Kidney (tissue), 14 donors: ENCODE measurements around the gene HLA-A. TPM values are rescaled to one million over a fixed set of nuclear protein-coding genes. Genes with fewer than 3 reads are reported as not detected.

Experiments
- DNase-seq, 5 donors: peaks; one replicate each; pipeline ENCODE4 v3.0.0-alpha.2; 2013 to 2020
- FAIRE-seq: peaks from 2 replicates; lab custom pipeline; 2012; peaks lifted over from hg19 to GRCh38; lab: Jason Lieb, UNC
- H3K27ac ChIP-seq, 2 donors: one replicate each; pipeline ENCODE4 v1.7.0; 2013; ENCODE audit warnings: low read depth in 2 of 2, low read length in 2 of 2, inconsistent platforms in 1 of 2
- H3K27me3 ChIP-seq: one replicate; pipeline ENCODE4 v1.7.1; 2013; ENCODE audit warnings: low read length, inconsistent platforms; ENCODE audit not compliant: control insufficient read depth, insufficient read depth
- H3K36me3 ChIP-seq, 3 donors: one replicate each; pipeline versions ENCODE4 v1.7.0 to v1.7.1; 2013; ENCODE audit warnings: low read length in 3 of 3, control low read depth in 1 of 3, inconsistent platforms in 1 of 3; ENCODE audit not compliant: insufficient read depth in 3 of 3, control insufficient read depth in 2 of 3
- H3K4me1 ChIP-seq, 3 donors: one replicate each; pipeline versions ENCODE4 v1.7.0 to v1.7.1; 2013; ENCODE audit warnings: low read length in 3 of 3, inconsistent platforms in 1 of 3, low read depth in 1 of 3; ENCODE audit not compliant: control insufficient read depth in 2 of 3, insufficient read depth in 2 of 3
- H3K4me3 ChIP-seq, 3 donors: one replicate each; pipeline versions ENCODE4 v1.7.0 to v1.8.1; 2013; ENCODE audit warnings: low read length in 3 of 3, control low read depth in 1 of 3, inconsistent platforms in 1 of 3
- H3K9ac ChIP-seq, 3 donors: one replicate each; pipeline versions ENCODE4 v1.7.0 to v1.7.1; 2013; ENCODE audit warnings: low read length in 3 of 3, control low read depth in 1 of 3, inconsistent platforms in 1 of 3
- H3K9me3 ChIP-seq, 3 donors: one replicate each; pipeline versions ENCODE4 v1.7.0 to v1.7.1; 2013; ENCODE audit warnings: low read length in 3 of 3, control low read depth in 1 of 3, inconsistent platforms in 1 of 3; ENCODE audit not compliant: control insufficient read depth in 2 of 3, insufficient read depth in 1 of 3
- CTCF ChIP-seq: IDR thresholded peaks from 3 replicates; pipeline ENCODE4 v1.5.1; 2012; ENCODE audit warnings: mild to moderate bottlenecking, moderate library complexity, borderline replicate concordance; ENCODE audit not compliant: insufficient read depth; ENCODE audit errors: extremely low read depth
- intact Hi-C: fragments of 100-400 bp; cut with DNase I; formaldehyde crosslinking; loops from one replicate; pipeline ENCODE4 v1.11.1; 2022
- polyA plus RNA-seq: library from polyadenylated mRNA; stranded (reverse); fragments of 350-450 nt; fragmentation: Illumina TruSeq; extraction: RNeasy Lipid Tissue Mini Kit (QIAGEN cat#74804); gene quantifications from one replicate; pipeline ENCODE4 v1.2.3, GENCODE V29; 2014; ENCODE audit warnings: low read depth, low replicate concordance; ENCODE audit not compliant: insufficient read depth
- total RNA-seq: library from RNA; stranded (reverse); fragmentation: NEBNext Ultra II Directional; extraction: Animal tissue kit (Norgen Biotek cat#: 25700); gene quantifications from one replicate; pipeline ENCODE4 v1.2.1, GENCODE V29; 2021
- donor health status: control.
- donor health status: control.
- donor health status: control.
- donor health status: control.
- donor health status: control.
- donor health status: DM: yes; HTN: yes; CAD: no.
- donor health status: Normal renal cell carcinoma (clear cell type).

The HLA-A gene
- total and polyA plus RNA-seq, 2 donors from 2014 or later, result 695 to 1,143 TPM

DNA sequence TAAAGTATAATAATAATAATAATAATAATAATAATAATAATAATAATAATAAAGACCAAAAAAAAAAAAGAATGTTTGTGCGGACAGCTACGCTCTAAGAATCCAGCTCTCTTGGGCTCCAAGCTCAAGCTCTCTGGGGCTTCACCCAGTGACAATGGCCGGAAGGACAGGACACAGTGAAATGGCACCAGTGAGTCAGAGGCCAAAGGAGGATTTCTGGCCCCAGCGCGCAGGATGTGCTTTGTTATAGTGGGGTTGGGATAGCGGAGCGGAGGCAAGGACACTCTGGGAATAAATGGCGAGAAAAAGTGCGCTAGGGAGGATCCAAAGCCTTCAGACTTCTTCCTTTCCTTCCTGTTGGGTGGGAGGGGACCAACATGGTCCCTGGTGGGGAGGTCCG is 38.2 kb downstream of the HLA-A start:
- H3K9me3 ChIP-seq, result no peaks in the 10 kb centered on the region
- no peak for FAIRE-seq
- intact Hi-C loops, result no loop called here

DNA sequence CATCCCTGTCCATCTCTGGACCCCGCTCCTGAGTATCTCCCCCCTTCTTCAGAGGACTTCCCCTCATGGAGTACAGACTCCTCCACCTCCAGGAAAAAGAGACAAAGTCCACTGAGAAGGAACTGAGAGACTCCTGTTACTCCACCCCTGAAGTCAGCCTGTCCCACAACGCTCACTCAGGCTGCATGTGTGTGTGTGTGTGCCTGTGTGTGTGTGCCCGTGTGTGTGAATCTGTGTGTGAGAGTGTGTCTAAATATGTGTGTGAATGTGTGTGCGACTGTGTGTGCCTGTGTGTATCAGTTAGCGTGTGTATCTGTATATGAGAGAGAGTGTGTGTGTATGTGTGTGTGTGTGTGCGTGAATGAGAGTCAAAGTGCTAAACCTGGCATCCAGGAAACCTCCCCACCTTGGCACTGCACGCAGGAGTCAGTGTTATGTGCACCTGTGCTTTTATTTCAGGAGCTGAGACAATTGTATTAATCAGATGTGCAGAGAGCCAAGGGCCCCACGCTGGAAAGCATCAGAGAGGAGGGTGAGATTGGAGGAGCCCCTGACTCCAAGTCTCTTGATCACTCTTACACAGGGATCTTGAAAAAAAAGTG is 39.0 kb downstream of the HLA-A start:
- no peak for DNase-seq
- Histone ChIP-seq H3K27ac (no peak overlapping the region), H3K4me1 (peaks cover 0 to under 1% (median 0%) of the 10 kb centered on the region in 3 donors), H3K4me3 (no peak overlapping the region), H3K36me3 (no peaks in the 10 kb centered on the region), H3K27me3 (no peaks in the 10 kb centered on the region), H3K9me3 (no peaks in the 10 kb centered on the region), H3K9ac (no peak overlapping the region)
- no peak for TF ChIP-seq CTCF
- no peak for FAIRE-seq
- intact Hi-C loops, result no loop called here

More for the DNA sequence above, 38.2 kb downstream of the HLA-A start:
- Histone ChIP-seq H3K27ac (no peak overlapping the region), H3K4me1 (peaks cover 0 to 8% (median 0%) of the 10 kb centered on the region in 3 donors), H3K27me3 (peaks cover 4% of the 10 kb centered on the region), H3K36me3 (no peaks in the 10 kb centered on the region), H3K9ac (no peak overlapping the region), H3K4me3 (no peak overlapping the region)
- DNase-seq, result no peak
- TF ChIP-seq CTCF, result no peak

- Histone ChIP-seq H3K9me3 (no peaks in the 10 kb centered on the region), H3K27me3 (no peaks in the 10 kb centered on the region), H3K36me3 (no peaks in the 10 kb centered on the region), H3K9ac (no peak overlapping the region), H3K4me3 (no peak overlapping the region), H3K4me1 (no peaks in the 10 kb centered on the region), H3K27ac (no peak overlapping the region)
- FAIRE-seq (no peak), DNase-seq (no peak)
- no peak for TF ChIP-seq CTCF
- intact Hi-C loops, result no loop called here
Measured at GRCh38 chr6:29982097-29982496, 39.8 kb downstream of the HLA-A start.

DNA sequence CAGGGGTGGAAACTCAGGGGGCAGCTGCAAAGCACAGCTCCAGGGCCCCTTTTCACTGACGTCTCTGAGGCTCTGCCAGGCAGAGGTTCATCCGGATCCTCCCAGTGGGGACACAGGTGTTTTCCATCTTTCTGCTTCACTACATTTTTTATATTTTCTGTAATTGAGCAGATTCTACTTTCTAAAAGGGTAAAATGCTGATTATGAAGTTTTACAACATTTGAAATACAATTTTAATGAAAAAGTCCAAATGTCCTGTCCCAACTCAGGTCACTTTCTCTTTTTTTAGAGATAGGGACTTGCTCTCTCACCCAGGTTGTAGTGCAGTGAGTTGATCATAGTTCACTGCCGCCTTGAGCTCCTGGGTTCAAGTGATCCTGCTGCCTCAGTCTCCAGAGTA is 41.9 kb downstream of the HLA-A start:
- Histone ChIP-seq H3K9ac (no peak overlapping the region), H3K36me3 (no peaks in the 10 kb centered on the region), H3K4me3 (no peak overlapping the region), H3K27me3 (no peaks in the 10 kb centered on the region), H3K9me3 (no peaks in the 10 kb centered on the region), H3K4me1 (no peaks in the 10 kb centered on the region), H3K27ac (no peak overlapping the region)
- intact Hi-C loops, result no loop called here
- DNase-seq (no peak), FAIRE-seq (no peak)
- TF ChIP-seq CTCF, result no peak
